Brain microvascular endothelial cell (primary cell): ENCODE results near the gene GPC5.
A peak's percentile ranks its signal among the peaks of the same experiment; 100 is the strongest.

Experiments used
- DNase-seq: peaks from one replicate; pipeline ENCODE4 v3.0.0-alpha.2; 2020
- H3K27ac ChIP-seq: fragments of 250-450 bp; sonication (Bioruptor Pico); 2 replicates; pipeline ENCODE4 v1.5.1; 2020; ENCODE audit warnings: mild to moderate bottlenecking, moderate library complexity
- H3K27me3 ChIP-seq: fragments of 250-450 bp; sonication (Bioruptor Pico); replicated peaks from 2 replicates; pipeline ENCODE4 v1.5.1; 2020; ENCODE audit warnings: mild to moderate bottlenecking
- H3K36me3 ChIP-seq: fragments of 250-450 bp; sonication (Bioruptor Pico); replicated peaks from 2 replicates; pipeline ENCODE4 v1.5.1; 2020; ENCODE audit warnings: mild to moderate bottlenecking
- H3K4me3 ChIP-seq: 2 replicates; pipeline ENCODE4 v1.5.1; 2011; ENCODE audit warnings: low read depth, mild to moderate bottlenecking, control low read depth, low read length, moderate library complexity
- in situ Hi-C: cut with HindIII; loops from 2 replicates; pipeline ENCODE4 v1.10.0; 2017; ENCODE audit warnings: low sequenced_read_pairs, low pct_ligation_motif_present
- TF ChIP-seq, protein P1 (sequence below): IDR thresholded peaks from 2 replicates; pipeline ENCODE4 v1.5.1; 2011; ENCODE audit warnings: low read depth, mild to moderate bottlenecking, moderate library complexity, low read length, control low read depth, inconsistent platforms; ENCODE audit errors: missing control alignments

GPC5 gene

DNA sequence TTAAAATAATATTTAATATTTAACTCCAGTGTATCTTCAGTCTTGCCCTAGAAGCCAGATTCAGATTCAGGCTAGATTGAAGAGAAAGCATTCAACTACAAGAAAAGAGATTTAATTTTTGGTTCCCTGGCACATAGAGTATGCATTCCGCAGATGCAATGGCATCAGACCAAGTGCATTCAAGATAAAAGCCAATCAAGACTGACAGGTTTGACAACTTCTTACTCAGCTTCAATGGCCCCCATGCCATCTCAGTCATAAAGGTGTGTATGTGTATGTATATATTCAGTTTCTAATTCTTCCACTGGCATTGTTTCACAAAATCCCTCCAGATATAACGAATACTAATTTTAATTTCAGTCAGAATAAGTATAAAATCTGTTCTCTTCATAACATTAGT is 1177.4 kb downstream of the GPC5 start:
- TF ChIP-seq, protein P1, sequence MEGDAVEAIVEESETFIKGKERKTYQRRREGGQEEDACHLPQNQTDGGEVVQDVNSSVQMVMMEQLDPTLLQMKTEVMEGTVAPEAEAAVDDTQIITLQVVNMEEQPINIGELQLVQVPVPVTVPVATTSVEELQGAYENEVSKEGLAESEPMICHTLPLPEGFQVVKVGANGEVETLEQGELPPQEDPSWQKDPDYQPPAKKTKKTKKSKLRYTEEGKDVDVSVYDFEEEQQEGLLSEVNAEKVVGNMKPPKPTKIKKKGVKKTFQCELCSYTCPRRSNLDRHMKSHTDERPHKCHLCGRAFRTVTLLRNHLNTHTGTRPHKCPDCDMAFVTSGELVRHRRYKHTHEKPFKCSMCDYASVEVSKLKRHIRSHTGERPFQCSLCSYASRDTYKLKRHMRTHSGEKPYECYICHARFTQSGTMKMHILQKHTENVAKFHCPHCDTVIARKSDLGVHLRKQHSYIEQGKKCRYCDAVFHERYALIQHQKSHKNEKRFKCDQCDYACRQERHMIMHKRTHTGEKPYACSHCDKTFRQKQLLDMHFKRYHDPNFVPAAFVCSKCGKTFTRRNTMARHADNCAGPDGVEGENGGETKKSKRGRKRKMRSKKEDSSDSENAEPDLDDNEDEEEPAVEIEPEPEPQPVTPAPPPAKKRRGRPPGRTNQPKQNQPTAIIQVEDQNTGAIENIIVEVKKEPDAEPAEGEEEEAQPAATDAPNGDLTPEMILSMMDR = no peak
- DNase-seq = no peak
- in situ Hi-C loops = no loop called here
- H3K36me3 ChIP-seq = no peaks in the 10 kb centered on the region
- no peaks in the 10 kb centered on the region for H3K27me3 ChIP-seq
- no peak overlapping the region for H3K4me3 ChIP-seq
- H3K27ac ChIP-seq = no peak overlapping the region

DNA sequence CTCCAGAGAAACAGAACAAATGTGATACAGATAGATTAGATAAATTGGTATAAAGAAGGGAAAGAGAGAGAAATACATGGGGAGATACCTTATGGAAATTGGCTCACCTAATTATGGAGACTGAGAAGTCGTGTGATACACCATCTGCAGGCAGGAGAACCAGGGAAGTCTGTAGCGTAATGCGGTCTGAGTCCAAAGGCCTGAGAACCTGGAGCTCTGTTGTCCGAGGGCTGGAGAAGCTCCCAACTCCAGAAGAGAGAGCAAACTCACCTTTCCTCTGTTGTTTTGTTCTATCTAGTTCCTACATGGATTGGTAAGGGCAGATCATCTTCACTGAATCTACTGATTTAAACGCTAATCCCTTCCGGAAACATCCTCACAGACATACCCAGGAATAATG is 1179.9 kb downstream of the GPC5 start:
- in situ Hi-C loops = no loop called here
- TF ChIP-seq, protein P1 = no peak
- no peak for DNase-seq
- no peaks in the 10 kb centered on the region for H3K27me3 ChIP-seq
- no peak overlapping the region for H3K4me3 ChIP-seq
- no peak overlapping the region for H3K27ac ChIP-seq
- no peaks in the 10 kb centered on the region for H3K36me3 ChIP-seq

DNA sequence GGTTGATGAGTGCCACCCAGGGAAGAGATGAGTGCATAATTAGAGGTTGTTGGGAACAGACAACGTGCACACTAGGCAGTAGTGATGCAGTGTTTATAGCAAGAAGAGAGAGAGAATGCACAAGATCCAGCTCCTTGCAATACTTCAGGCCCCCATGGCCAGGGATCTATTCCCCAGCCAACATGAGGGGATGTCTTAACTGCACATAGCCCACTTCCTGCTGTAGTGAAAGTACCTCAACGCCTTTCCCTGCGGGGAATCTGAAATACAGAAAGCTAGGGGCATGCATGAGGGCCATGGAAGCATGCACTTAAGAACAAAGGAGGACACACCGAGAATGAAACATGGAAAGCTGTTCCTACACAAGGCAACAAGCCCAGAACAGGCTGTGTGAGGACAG is 1191.5 kb downstream of the GPC5 start:
- Histone ChIP-seq H3K4me3 (no peak overlapping the region), H3K27me3 (no peaks in the 10 kb centered on the region), H3K27ac (peak overlapping the region; percentile 60), H3K36me3 (no peaks in the 10 kb centered on the region)
- in situ Hi-C loops = no loop called here
- DNase-seq = no peak
- TF ChIP-seq, protein P1 = no peak

DNA sequence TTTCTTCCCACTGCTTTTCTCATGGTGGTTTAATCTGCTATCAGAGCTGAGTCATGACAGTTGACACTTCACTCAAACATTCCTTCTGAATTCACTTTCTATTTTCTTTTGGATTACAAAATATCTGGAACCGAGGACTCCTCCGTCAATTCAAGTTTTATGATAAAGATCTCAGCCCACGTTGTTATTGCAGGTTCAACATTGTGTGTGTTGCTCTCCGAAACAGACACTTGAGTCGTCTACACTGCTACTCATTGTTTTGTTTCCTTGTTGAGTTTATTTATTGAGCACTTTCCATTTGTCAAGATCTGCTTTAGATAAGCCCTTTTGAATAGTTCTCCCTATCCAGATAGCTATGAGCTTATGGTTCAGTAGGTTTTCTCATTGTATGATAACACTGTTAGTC is 1192.1 kb downstream of the GPC5 start:
- Histone ChIP-seq H3K36me3 (no peaks in the 10 kb centered on the region), H3K4me3 (no peak overlapping the region), H3K27ac (peak overlapping the region; percentile 60), H3K27me3 (no peaks in the 10 kb centered on the region)
- in situ Hi-C loops = no loop called here
- DNase-seq = peak; percentile 83
- TF ChIP-seq, protein P1 = no peak

DNA sequence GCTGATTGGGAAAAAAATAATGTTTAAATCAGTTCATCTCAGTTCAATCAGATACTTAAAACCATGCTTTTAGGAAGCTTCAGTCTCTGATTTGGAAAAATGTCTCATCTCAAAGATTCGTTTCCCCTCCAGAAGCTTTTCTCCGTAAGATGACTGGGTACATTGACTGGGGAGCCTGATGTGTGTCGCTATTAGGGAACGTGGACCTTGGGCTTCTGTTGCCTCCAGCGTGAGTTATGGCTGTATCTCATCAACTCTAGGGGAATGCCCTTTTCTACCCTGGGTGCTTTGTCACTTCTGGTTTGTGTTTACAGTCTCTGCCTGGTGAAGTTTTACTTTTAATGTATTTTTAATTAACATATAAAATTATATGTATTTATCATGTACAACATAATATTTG is 1192.7 kb downstream of the GPC5 start:
- Histone ChIP-seq H3K36me3 (no peaks in the 10 kb centered on the region), H3K4me3 (no peak overlapping the region), H3K27me3 (no peaks in the 10 kb centered on the region), H3K27ac (peak overlapping the region; percentile 60)
- DNase-seq = no peak
- TF ChIP-seq, protein P1 = no peak
- in situ Hi-C loops = no loop called here

DNA sequence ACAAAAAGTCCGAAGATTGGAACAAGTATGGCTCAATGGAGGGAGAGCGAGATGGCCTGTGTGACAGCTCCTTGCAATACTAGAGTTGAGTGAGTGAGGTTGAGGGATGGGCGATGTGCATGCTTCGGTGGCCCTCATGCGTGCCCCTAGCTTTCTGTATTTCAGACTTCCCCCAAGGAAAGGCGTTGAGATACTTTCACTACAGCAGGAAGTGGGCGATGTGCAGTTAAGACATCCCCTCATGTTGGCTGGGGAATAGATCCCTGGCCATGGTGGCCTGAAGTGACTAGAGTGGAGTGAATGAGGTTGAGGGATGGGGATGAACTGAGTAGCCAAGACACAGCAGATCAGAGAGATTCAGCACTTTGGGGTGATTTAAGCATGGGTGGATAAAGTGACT is 1194.3 kb downstream of the GPC5 start:
- Histone ChIP-seq H3K27me3 (no peaks in the 10 kb centered on the region), H3K4me3 (no peak overlapping the region), H3K36me3 (no peaks in the 10 kb centered on the region), H3K27ac (no peak overlapping the region)
- no peak for DNase-seq
- TF ChIP-seq, protein P1 = no peak
- in situ Hi-C loops = no loop called here
